RWPE1 (cell line): Measurements from ENCODE around the gene TRABD2B.

Experiments used
- CTCF ChIA-PET: fragments of 350-600 bp; sonication (Branson Sonifier 250); formaldehyde crosslinking; extraction: SDS; loops from one replicate; lab custom pipeline; 2021; lab: Yijun Ruan, JAX
- POLR2A ChIA-PET: fragments of 400-600 bp; formaldehyde crosslinking; extraction: SDS; loops from one replicate; lab custom pipeline; 2020; ENCODE audit warnings: antibody characterized with exemption; ENCODE audit not compliant: low non-redundant PET; lab: Yijun Ruan, JAX
- DNase-seq: peaks from one replicate; pipeline ENCODE4 v3.0.0; 2012; ENCODE audit warnings: low spot score
- H3K27ac ChIP-seq: fragments of 450-650 bp; 2 replicates; pipeline ENCODE4 v1.5.1; 2017
- CTCF ChIP-seq: fragments of 450-650 bp; conservative IDR thresholded peaks from 2 replicates; pipeline ENCODE4 v1.5.1; 2017; ENCODE audit warnings: low read depth, mild to moderate bottlenecking

The TRABD2B gene

GRCh38 chr1:47876587-47876963 lies 120.6 kb downstream of the TRABD2B start:
- CTCF ChIA-PET, result interaction anchor here (0.7 kb wide), 2 partner anchors 70 to 167 kb away, joined by 3 to 4 read pairs; no protein-coding TSS in a partner anchor
- no peak overlapping the region for H3K27ac ChIP-seq
- no peak for DNase-seq
- no peak for TF ChIP-seq CTCF
- POLR2A ChIA-PET, result no interaction called here

DNA sequence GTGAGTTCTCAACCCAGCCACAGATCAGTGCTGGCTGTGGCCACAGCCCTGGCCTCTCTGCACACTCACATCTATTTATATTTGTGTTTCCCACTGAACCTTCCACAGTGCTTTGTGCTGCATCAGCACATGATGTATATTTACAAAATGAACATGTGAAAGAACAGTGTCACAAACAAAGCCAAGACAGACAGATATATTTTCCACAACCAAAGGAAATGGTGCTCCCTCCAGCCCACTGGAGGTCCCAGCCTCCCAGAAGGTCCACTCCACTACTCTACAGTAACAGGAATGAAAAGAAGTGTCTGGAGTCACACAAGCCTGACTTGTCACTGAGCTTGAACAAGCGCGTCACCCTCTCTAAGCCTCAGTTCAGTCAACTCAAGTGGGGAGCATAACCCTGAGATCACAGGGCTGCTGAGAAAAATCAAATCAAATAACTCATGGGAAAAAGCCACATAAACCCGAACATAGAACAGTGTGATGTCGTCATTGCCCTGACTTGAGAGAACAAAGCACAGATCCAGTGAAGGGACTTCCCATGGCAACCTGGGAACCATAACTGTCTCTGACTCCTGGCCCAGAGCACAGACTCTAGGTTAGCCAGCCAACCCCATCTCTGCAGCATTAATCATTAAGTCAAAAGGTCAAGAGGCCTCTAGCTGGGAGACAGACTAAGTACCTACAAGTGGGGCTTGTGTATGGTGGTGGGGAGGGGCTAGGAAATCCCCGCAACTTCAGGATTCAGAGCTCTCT lies 121.2 kb downstream of the TRABD2B start:
- CTCF ChIA-PET, result interaction anchor here (0.7 kb wide), 1 partner anchor 69 kb away, joined by 3 read pairs; no protein-coding TSS in a partner anchor
- no peak for DNase-seq
- TF ChIP-seq CTCF, result no peak
- H3K27ac ChIP-seq, result no peak overlapping the region
- POLR2A ChIA-PET, result interaction anchor here (0.5 kb wide), 1 partner anchor 280 kb away, joined by 3 read pairs; no protein-coding TSS in a partner anchor

DNA sequence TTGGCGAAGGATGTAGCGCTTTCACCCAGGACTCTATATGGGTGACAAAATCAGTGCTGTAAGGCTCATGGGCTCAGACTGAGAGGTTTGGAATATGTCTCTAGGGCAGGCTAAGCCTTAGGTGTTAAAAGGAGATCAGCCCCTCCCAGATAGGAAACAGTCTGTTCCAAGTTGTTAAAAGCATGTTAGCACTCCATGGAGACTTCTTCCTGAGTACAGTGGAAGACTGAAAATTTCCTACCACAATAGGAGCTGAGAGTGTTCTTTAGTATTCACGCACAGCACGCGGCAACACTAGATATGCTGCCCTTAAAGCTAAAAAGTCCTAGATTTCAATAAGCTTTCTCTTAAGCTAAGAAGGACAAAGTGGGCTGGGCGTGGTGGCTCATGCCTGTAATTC lies 122.1 kb downstream of the TRABD2B start:
- CTCF ChIA-PET, result no interaction called here
- POLR2A ChIA-PET, result interaction anchor here (0.5 kb wide), 1 partner anchor 279 kb away, joined by 3 read pairs; no protein-coding TSS in a partner anchor
- no peak for TF ChIP-seq CTCF
- no peak overlapping the region for H3K27ac ChIP-seq
- no peak for DNase-seq

DNA sequence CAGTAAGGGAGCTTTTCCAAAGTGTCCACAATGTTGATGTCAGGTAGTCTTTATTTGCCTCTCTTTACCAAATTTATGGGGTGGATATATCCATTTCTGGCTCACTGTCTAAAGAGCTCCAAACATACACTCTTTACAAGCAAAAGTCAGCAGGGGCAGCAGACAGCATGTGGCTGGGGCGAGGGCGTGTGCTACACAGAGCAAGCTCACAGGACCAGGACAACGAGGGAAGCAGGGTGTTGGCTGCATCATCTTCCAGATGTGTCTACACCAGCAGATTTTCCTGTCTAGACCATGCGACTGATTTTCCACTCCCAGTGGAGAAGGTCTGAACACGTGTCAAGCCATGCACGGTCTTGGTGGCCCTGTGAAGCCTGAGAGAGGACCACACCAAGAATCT lies 123.8 kb downstream of the TRABD2B start:
- TF ChIP-seq CTCF, result no peak
- ChIA-PET POLR2A (no interaction called here), CTCF (no interaction called here)
- no peak overlapping the region for H3K27ac ChIP-seq
- no peak for DNase-seq

GRCh38 chr1:47872886-47873285 lies 124.3 kb downstream of the TRABD2B start:
- DNase-seq, result no peak
- no peak overlapping the region for H3K27ac ChIP-seq
- no peak for TF ChIP-seq CTCF
- CTCF ChIA-PET, result no interaction called here
- POLR2A ChIA-PET, result no interaction called here

DNA sequence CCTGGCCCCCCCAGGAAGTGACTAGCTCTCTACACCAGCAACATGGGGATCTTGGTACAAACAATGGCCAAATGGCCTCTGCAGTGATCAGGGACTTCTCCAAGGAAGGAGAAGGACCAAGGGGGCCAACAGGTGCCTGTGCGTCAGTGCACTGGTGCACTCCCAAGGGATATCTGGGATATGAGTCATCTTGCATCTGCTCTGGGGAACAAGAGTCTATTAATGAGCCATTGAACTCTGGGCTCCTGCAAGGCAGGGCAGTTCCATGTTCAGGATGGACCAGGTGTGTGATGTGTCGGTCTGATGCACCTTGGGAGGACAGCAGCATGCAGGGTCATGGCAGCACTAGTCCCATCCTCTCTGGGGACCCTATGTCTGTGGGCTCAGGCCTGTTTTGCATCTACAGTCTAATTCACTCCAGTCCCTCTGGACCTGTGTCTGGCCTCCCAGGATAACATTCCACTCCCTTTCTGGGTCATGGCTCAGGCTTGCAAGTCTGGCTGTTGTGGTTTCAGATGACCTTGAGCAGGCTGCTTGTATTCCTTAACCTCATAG lies 125.3 kb downstream of the TRABD2B start:
- CTCF ChIA-PET, result no interaction called here
- DNase-seq, result peak; percentile 61
- POLR2A ChIA-PET, result no interaction called here
- H3K27ac ChIP-seq, result no peak overlapping the region
- no peak for TF ChIP-seq CTCF
